Suprapubic skin (tissue), 4 donors: ENCODE results near the gene MPC1L. TPM values are rescaled to one million over a fixed set of nuclear protein-coding genes. Genes with fewer than 3 reads are reported as not detected.

Source experiments
- DNase-seq, 2 donors: peaks; one replicate each; pipeline ENCODE4 v3.0.0-alpha.2; 2019; ENCODE audit warnings: low spot score in 2 of 2
- H3K27ac ChIP-seq: fragments of 200-600 bp; sonication (generic); one replicate; pipeline ENCODE4 v1.5.1; 2019
- H3K27me3 ChIP-seq: fragments of 200-600 bp; sonication (generic); one replicate; pipeline ENCODE4 v1.5.1; 2019
- H3K36me3 ChIP-seq: fragments of 200-600 bp; sonication (generic); one replicate; pipeline ENCODE4 v1.5.1; 2019
- H3K4me1 ChIP-seq: fragments of 200-600 bp; sonication (generic); one replicate; pipeline ENCODE4 v1.5.1; 2019
- H3K4me3 ChIP-seq: fragments of 200-600 bp; sonication (generic); one replicate; pipeline ENCODE4 v1.5.1; 2019; ENCODE audit warnings: mild to moderate bottlenecking
- H3K9me3 ChIP-seq: fragments of 200-600 bp; sonication (generic); one replicate; pipeline ENCODE4 v1.5.1; 2019
- CTCF ChIP-seq, 2 donors: fragments of 200-600 bp in 1 of 2; fragments of 450-650 bp in 1 of 2; sonication (generic) in 1 of 2; IDR thresholded peaks; one replicate each; pipeline ENCODE4 v1.5.1; 2016 to 2019; ENCODE audit warnings: antibody characterized with exemption in 2 of 2, mild to moderate bottlenecking in 1 of 2, moderate library complexity in 1 of 2
- EP300 ChIP-seq: sonication (generic); formaldehyde crosslinking; IDR thresholded peaks from one replicate; pipeline ENCODE4 v1.6.1; 2017; ENCODE audit warnings: antibody characterized with exemption
- POLR2A ChIP-seq, 2 donors: fragments of 450-650 bp; IDR thresholded peaks; one replicate each; pipeline ENCODE4 v1.6.1; 2017; ENCODE audit warnings: antibody characterized with exemption in 2 of 2, mild to moderate bottlenecking in 2 of 2, moderate library complexity in 2 of 2
- POLR2AphosphoS5 ChIP-seq, 3 donors: sonication (generic); formaldehyde crosslinking; IDR thresholded peaks; one replicate each; pipeline ENCODE4 v1.6.1; 2017; ENCODE audit warnings: antibody characterized with exemption in 3 of 3
- WGBS: methylation state at CpG from one replicate; pipeline ENCODE4 v1.1.5; 2018; 5-methylcytosine and 5-hydroxymethylcytosine counted together
- total RNA-seq, 4 donors: library from RNA; depleted of rRNA; stranded (reverse); fragments of >200 nt; gene quantifications; one replicate each; pipeline ENCODE4 v1.1.0, GENCODE V29; 2016

The MPC1L gene
- total RNA-seq, 4 donors from 2014 or later: not detected

- DNase-seq: peak; percentile 89 to 95
- Histone ChIP-seq H3K4me3 (peak within 1 kb of the TSS; percentile 83), H3K9me3 (no peaks in the 10 kb centered on the region), H3K36me3 (no peaks in the 10 kb centered on the region), H3K27ac (peak within 1 kb of the TSS; percentile 83), H3K27me3 (no peaks in the 10 kb centered on the region), H3K4me1 (peaks cover 22% of the 10 kb centered on the region)
- TF ChIP-seq EP300 (no peak), CTCF (IDR thresholded peaks at IDR 0.05) (no peak), POLR2A (IDR thresholded peaks at IDR 0.05) (peak in 1 of 2 donors; percentile 15)
- WGBS: 11% methylated on average over 58 of the region's 66 CpGs
These were observed 24.3 kb downstream of the MPC1L start, which contains the start of gene CXorf38 for GRCh38 chrX:40647307-40648197. TSS of gene CXorf38 (minus strand) at chrX:40647561. CDS start at chrX:40647520, 41 bp downstream.

- Histone ChIP-seq H3K4me1 (no peaks in the 10 kb centered on the region), H3K9me3 (no peaks in the 10 kb centered on the region), H3K27ac (no peak overlapping the region), H3K36me3 (peaks cover 4% of the 10 kb centered on the region), H3K27me3 (no peaks in the 10 kb centered on the region), H3K4me3 (no peak overlapping the region)
- WGBS: under 1% methylated on average over 3 of the region's 3 CpGs
- peak in 1 of 2 donors; percentile 73 for DNase-seq
- TF ChIP-seq POLR2AphosphoS5 (IDR thresholded peaks at IDR 0.05) (no peak), CTCF (IDR thresholded peaks at IDR 0.05) (peak; percentile 39 to 71)
These were observed 28.5 kb downstream of the MPC1L start for GRCh38 chrX:40651620-40652223.

DNA sequence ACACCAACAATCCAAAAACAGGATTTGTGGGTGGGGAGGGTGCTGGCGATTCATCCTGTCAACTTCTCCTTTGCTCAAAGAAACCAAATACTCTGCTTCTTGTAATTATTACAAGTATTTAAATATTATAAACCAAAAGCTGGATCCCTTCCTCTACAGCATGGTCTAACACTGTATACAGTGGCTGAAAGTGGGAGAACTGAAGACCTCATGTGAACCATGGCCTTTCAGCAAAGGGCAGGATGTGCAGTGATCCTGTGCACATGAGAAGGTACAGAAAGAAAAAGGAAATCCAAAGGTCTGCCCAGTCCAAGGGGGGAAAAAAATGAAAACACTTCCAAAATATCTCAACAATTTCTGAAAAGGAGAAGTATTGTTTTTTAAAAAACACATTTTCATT lies 29.4 kb downstream of the MPC1L start:
- Histone ChIP-seq H3K4me3 (no peak overlapping the region), H3K36me3 (peaks cover 10% of the 10 kb centered on the region), H3K4me1 (no peaks in the 10 kb centered on the region), H3K27me3 (no peaks in the 10 kb centered on the region), H3K27ac (no peak overlapping the region), H3K9me3 (no peaks in the 10 kb centered on the region)
- DNase-seq: no peak
- 93% methylated on average over 1 of the region's 1 CpG for WGBS
- TF ChIP-seq POLR2AphosphoS5 (IDR thresholded peaks at IDR 0.05) (no peak), CTCF (IDR thresholded peaks at IDR 0.05) (no peak), POLR2A (IDR thresholded peaks at IDR 0.05) (no peak), EP300 (no peak)

GRCh38 chrX:40653535-40653934 lies 30.3 kb downstream of the MPC1L start:
- H3K9me3 ChIP-seq: no peaks in the 10 kb centered on the region
- DNase-seq: no peak
- no peak overlapping the region for H3K4me3 ChIP-seq
- H3K27ac ChIP-seq: no peak overlapping the region
- H3K36me3 ChIP-seq: peaks cover 16% of the 10 kb centered on the region
- WGBS: 77% methylated on average over 2 of the region's 2 CpGs
- no peaks in the 10 kb centered on the region for H3K27me3 ChIP-seq
- H3K4me1 ChIP-seq: no peaks in the 10 kb centered on the region
- TF ChIP-seq POLR2A (IDR thresholded peaks at IDR 0.05): no peak
- TF ChIP-seq EP300: no peak
- no peak for TF ChIP-seq CTCF (IDR thresholded peaks at IDR 0.05)
- no peak for TF ChIP-seq POLR2AphosphoS5 (IDR thresholded peaks at IDR 0.05)

GRCh38 chrX:40660381-40660780 lies 37.2 kb downstream of the MPC1L start:
- no peak overlapping the region for H3K27ac ChIP-seq
- no peaks in the 10 kb centered on the region for H3K27me3 ChIP-seq
- H3K4me3 ChIP-seq: no peak overlapping the region
- WGBS: 88% methylated on average over 5 of the region's 5 CpGs
- DNase-seq: no peak
- no peaks in the 10 kb centered on the region for H3K4me1 ChIP-seq
- peaks cover 24% of the 10 kb centered on the region for H3K36me3 ChIP-seq
- H3K9me3 ChIP-seq: no peaks in the 10 kb centered on the region
- TF ChIP-seq CTCF (IDR thresholded peaks at IDR 0.05): no peak
- TF ChIP-seq EP300: no peak
- no peak for TF ChIP-seq POLR2AphosphoS5 (IDR thresholded peaks at IDR 0.05)
- TF ChIP-seq POLR2A (IDR thresholded peaks at IDR 0.05): no peak
